Endodermal cell (in vitro differentiated cells): ENCODE results near the gene SUPT5H. TPM values are rescaled to one million over a fixed set of nuclear protein-coding genes. Genes with fewer than 3 reads are reported as not detected.

Experiments used
- DNase-seq: peaks from one replicate; pipeline ENCODE4 v3.0.0-alpha.2; 2017
- H3K27ac ChIP-seq: 2 replicates; pipeline ENCODE4 v1.5.1; 2013; ENCODE audit warnings: mild to moderate bottlenecking, low read depth, low read length, moderate library complexity
- H3K27me3 ChIP-seq: 2 replicates; pipeline ENCODE4 v1.6.1; 2013; ENCODE audit warnings: mild to moderate bottlenecking, low read length, moderate library complexity; ENCODE audit not compliant: insufficient read depth, control insufficient read depth, poor library complexity, severe bottlenecking
- H3K36me3 ChIP-seq: 2 replicates; pipeline ENCODE4 v1.7.0; 2013; ENCODE audit warnings: mild to moderate bottlenecking, low read length, moderate library complexity; ENCODE audit not compliant: control insufficient read depth, insufficient read depth
- H3K4me1 ChIP-seq: one replicate; pipeline ENCODE4 v1.7.0; 2013; ENCODE audit warnings: low read length; ENCODE audit not compliant: control insufficient read depth, insufficient read depth
- H3K4me3 ChIP-seq: 2 replicates; pipeline ENCODE4 v1.5.1; 2013; ENCODE audit warnings: mild to moderate bottlenecking, low read length, moderate library complexity
- H3K9ac ChIP-seq: 2 replicates; pipeline ENCODE4 v1.6.1; 2013; ENCODE audit warnings: mild to moderate bottlenecking, low read length, moderate library complexity; ENCODE audit not compliant: poor library complexity, severe bottlenecking; ENCODE audit errors: extremely low read depth
- H3K9me3 ChIP-seq: 2 replicates; pipeline ENCODE4 v1.6.1; 2013; ENCODE audit warnings: mild to moderate bottlenecking, low read length, moderate library complexity; ENCODE audit not compliant: control insufficient read depth
- H3K27ac Mint-ChIP-seq: 2 replicates; pipeline ENCODE4 v1.8.0; 2020; ENCODE audit warnings: mixed read lengths
- H3K27me3 Mint-ChIP-seq: 2 replicates; pipeline ENCODE4 v1.8.0; 2021; ENCODE audit warnings: mild to moderate bottlenecking, mixed read lengths; ENCODE audit not compliant: insufficient read depth
- H3K36me3 Mint-ChIP-seq: 2 replicates; pipeline ENCODE4 v1.8.0; 2020; ENCODE audit warnings: low read depth, mixed read lengths
- H3K4me1 Mint-ChIP-seq: 2 replicates; pipeline ENCODE4 v1.8.0; 2020; ENCODE audit warnings: mixed read lengths
- H3K4me3 Mint-ChIP-seq: 2 replicates; pipeline ENCODE4 v1.8.0; 2020; ENCODE audit warnings: mild to moderate bottlenecking, moderate library complexity, mixed read lengths
- H3K9me3 Mint-ChIP-seq: 2 replicates; pipeline ENCODE4 v1.8.0; 2020; ENCODE audit warnings: mild to moderate bottlenecking, mixed read lengths
- WGBS, 2 experiments: methylation state at CpG; one replicate each; pipeline versions ENCODE4 v1.1.5 to v1.1.7; 2013; ENCODE audit warnings: missing lambda C conversion rate in 2 of 2, mixed read lengths in 1 of 2; ENCODE audit not compliant: insufficient coverage in 1 of 2, insufficient read length in 1 of 2; 5-methylcytosine and 5-hydroxymethylcytosine counted together
- total RNA-seq, 2 donors: library from RNA; stranded (reverse); fragmentation: NEBNext Ultra II Directional in 1 of 2; extraction: Animal tissue kit (Norgen Biotek cat#: 25700) in 1 of 2; gene quantifications; 2 replicates in 1 of 2; 3 replicates in 1 of 2; pipeline ENCODE4 v1.2.1, GENCODE V29; 2021
- TF ChIP-seq, protein P1 (sequence below): fragments of 200-600 bp; sonication (generic); conservative IDR thresholded peaks from 2 replicates; pipeline ENCODE4 v1.5.0; 2021; ENCODE audit warnings: antibody characterized with exemption, mild to moderate bottlenecking

SUPT5H gene
- total RNA-seq, 2 donors from 2014 or later: 130 to 139 TPM

DNA sequence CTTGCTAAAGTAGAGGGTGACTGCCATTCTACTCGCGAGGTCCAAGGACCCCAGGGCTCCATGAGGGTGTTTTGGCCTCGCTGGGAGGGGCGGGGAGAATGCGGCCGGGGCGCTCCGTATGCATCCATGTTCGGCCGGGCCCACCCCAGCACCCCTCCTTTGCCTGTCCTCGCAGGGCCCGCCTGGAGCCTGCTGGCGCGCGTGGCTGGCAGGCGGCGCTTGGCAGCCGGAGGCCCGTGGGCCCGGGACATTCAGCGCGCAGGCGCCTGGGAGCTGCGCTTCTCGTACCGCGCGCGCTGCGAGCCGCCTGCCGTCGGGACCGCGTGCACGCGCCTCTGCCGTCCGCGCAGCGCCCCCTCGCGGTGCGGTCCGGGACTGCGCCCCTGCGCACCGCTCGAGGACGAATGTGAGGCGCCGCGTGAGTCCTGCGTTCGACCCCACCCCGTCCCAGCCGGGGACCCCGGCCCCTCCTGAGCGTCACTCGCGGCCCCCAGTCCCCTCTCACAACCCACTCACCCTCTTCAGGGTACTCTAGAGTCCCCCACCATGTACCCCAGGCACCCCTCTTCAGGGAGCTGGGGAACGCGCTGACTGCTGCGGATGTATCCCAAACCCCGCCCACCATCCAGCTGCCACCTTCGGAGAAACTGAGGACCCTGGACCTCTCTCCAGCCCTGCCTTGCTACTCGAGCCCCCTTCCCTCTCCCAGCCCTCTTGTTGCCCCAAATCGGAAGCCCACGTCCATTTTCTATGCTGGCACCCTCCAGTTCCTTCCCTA, 57.4 kb downstream of the SUPT5H start:
- Mint-ChIP-seq H3K27me3 (peaks cover 93% of the 10 kb centered on the region), H3K27ac (no peak overlapping the region), H3K9me3 (peaks cover 11% of the 10 kb centered on the region), H3K4me1 (peaks cover 9% of the 10 kb centered on the region), H3K4me3 (no peak overlapping the region), H3K36me3 (no peaks in the 10 kb centered on the region)
- WGBS, 2 experiments: 24 to 26% methylated on average over 22 to 69 of the region's 69 CpGs
- H3K4me1 ChIP-seq: no peaks in the 10 kb centered on the region
- TF ChIP-seq, protein P1, sequence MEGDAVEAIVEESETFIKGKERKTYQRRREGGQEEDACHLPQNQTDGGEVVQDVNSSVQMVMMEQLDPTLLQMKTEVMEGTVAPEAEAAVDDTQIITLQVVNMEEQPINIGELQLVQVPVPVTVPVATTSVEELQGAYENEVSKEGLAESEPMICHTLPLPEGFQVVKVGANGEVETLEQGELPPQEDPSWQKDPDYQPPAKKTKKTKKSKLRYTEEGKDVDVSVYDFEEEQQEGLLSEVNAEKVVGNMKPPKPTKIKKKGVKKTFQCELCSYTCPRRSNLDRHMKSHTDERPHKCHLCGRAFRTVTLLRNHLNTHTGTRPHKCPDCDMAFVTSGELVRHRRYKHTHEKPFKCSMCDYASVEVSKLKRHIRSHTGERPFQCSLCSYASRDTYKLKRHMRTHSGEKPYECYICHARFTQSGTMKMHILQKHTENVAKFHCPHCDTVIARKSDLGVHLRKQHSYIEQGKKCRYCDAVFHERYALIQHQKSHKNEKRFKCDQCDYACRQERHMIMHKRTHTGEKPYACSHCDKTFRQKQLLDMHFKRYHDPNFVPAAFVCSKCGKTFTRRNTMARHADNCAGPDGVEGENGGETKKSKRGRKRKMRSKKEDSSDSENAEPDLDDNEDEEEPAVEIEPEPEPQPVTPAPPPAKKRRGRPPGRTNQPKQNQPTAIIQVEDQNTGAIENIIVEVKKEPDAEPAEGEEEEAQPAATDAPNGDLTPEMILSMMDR: peak; percentile 96
- no peak overlapping the region for H3K27ac ChIP-seq
- no peak overlapping the region for H3K4me3 ChIP-seq
- no peak overlapping the region for H3K9ac ChIP-seq
- H3K36me3 ChIP-seq: no peaks in the 10 kb centered on the region
- H3K9me3 ChIP-seq: peaks cover 5% of the 10 kb centered on the region
- peaks cover 82% of the 10 kb centered on the region for H3K27me3 ChIP-seq
- peak; percentile 92 for DNase-seq

DNA sequence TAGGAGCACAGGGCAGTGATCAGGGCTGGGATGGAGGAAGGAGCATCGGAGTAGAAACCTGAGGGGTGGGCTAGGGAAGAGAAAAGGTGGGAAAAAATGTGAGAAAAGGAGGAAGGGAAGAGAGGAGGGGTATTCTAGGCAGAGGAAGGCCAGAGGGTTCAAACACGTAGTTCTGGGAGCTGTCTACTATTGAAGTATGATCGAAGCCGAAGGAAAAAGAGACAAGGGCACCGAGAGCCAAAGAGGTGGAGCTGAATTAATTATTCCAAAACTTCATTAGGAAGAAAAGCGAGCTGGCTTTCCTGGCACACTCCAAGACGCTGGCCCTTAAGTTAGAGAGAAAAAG, 61.2 kb downstream of the SUPT5H start:
- H3K4me3 Mint-ChIP-seq: no peak overlapping the region
- H3K36me3 Mint-ChIP-seq: no peaks in the 10 kb centered on the region
- H3K27me3 ChIP-seq: peaks cover 65% of the 10 kb centered on the region
- H3K36me3 ChIP-seq: no peaks in the 10 kb centered on the region
- no peak overlapping the region for H3K27ac ChIP-seq
- peaks cover 9% of the 10 kb centered on the region for H3K9me3 Mint-ChIP-seq
- no peak overlapping the region for H3K4me3 ChIP-seq
- H3K4me1 Mint-ChIP-seq: no peaks in the 10 kb centered on the region
- H3K9ac ChIP-seq: no peak overlapping the region
- no peak for DNase-seq
- H3K9me3 ChIP-seq: peaks cover 5% of the 10 kb centered on the region
- H3K27me3 Mint-ChIP-seq: peaks cover 81% of the 10 kb centered on the region
- no peaks in the 10 kb centered on the region for H3K4me1 ChIP-seq
- 67 to 68% methylated on average over 7 of the region's 7 CpGs for WGBS, 2 experiments
- H3K27ac Mint-ChIP-seq: no peak overlapping the region
- TF ChIP-seq, protein P1: no peak

DNA sequence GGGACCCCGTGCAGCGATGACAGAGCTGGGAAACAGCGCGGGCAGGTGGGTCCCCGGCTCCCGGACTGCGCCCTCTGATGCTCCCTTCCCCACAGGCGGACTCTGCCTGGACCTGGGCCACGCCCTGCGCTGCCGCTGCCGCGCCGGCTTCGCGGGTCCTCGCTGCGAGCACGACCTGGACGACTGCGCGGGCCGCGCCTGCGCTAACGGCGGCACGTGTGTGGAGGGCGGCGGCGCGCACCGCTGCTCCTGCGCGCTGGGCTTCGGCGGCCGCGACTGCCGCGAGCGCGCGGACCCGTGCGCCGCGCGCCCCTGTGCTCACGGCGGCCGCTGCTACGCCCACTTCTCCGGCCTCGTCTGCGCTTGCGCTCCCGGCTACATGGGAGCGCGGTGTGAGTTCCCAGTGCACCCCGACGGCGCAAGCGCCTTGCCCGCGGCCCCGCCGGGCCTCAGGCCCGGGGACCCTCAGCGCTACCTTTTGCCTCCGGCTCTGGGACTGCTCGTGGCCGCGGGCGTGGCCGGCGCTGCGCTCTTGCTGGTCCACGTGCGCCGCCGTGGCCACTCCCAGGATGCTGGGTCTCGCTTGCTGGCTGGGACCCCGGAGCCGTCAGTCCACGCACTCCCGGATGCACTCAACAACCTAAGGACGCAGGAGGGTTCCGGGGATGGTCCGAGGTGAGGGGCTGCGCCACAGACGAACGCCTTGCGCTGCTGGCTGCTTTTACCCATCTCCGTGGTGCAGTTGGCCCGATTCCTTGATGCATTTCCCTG, 61.7 kb downstream of the SUPT5H start:
- Mint-ChIP-seq H3K9me3 (peaks cover 9% of the 10 kb centered on the region), H3K4me3 (peak overlapping the region; percentile 61), H3K4me1 (no peaks in the 10 kb centered on the region), H3K27ac (no peak overlapping the region), H3K36me3 (no peaks in the 10 kb centered on the region), H3K27me3 (peaks cover 79% of the 10 kb centered on the region)
- DNase-seq: peak; percentile 91
- Histone ChIP-seq H3K4me1 (no peaks in the 10 kb centered on the region), H3K36me3 (no peaks in the 10 kb centered on the region), H3K9me3 (peaks cover 5% of the 10 kb centered on the region), H3K27me3 (peaks cover 65% of the 10 kb centered on the region), H3K9ac (no peak overlapping the region), H3K4me3 (peak overlapping the region; percentile 79), H3K27ac (no peak overlapping the region)
- TF ChIP-seq, protein P1: no peak
- WGBS, 2 experiments: 0 to 4% methylated on average over 35 to 96 of the region's 96 CpGs
